Stimulated activated CD8-positive, alpha-beta memory T cell treated with anti-CD3 and anti-CD28 coated beads, Interleukin-15, amount 100 ng/mL, for 48 hours (primary cell): ENCODE results near the gene KCNMB2.
"Not testable (repeated sequence)": the region's sequence is repeated elsewhere in the genome, so short reads cannot be mapped to it uniquely, and the experiment has no call there.

Experiments used
- DNase-seq, 2 donors: peaks; one replicate each; pipeline ENCODE4 v3.0.0-alpha.2; 2020; ENCODE audit warnings: low read depth in 2 of 2

The KCNMB2 gene

GRCh38 chr3:178519701-178520100 lies 16.5 kb upstream of the KCNMB2 start:
- no peak for DNase-seq

GRCh38 chr3:178520451-178520850 lies 15.8 kb upstream of the KCNMB2 start:
- DNase-seq = no peak

GRCh38 chr3:178522200-178523052 lies 13.8 kb upstream of the KCNMB2 start:
- no peak for DNase-seq

- no peak for DNase-seq
Measured at GRCh38 chr3:178525251-178525650, 11.0 kb upstream of the KCNMB2 start.

GRCh38 chr3:178526291-178526690 lies 9.9 kb upstream of the KCNMB2 start:
- no peak for DNase-seq

GRCh38 chr3:178527981-178528380 lies 8.3 kb upstream of the KCNMB2 start:
- no peak for DNase-seq

- DNase-seq = no peak
Measured at GRCh38 chr3:178529606-178530225, 6.5 kb upstream of the KCNMB2 start.

- DNase-seq = no peak
Measured at GRCh38 chr3:178532476-178532875, 3.8 kb upstream of the KCNMB2 start.

GRCh38 chr3:178537122-178537705 lies 978 bp downstream of the KCNMB2 start:
- no peak for DNase-seq

- no peak for DNase-seq
Measured at GRCh38 chr3:178538056-178538455, 1.8 kb downstream of the KCNMB2 start.

- no peak for DNase-seq
Measured at GRCh38 chr3:178540184-178540583, 3.9 kb downstream of the KCNMB2 start.

- no peak for DNase-seq
Measured at GRCh38 chr3:178545337-178545736, 9.1 kb downstream of the KCNMB2 start.

- no peak for DNase-seq
Measured at GRCh38 chr3:178546079-178546478, 9.8 kb downstream of the KCNMB2 start.

GRCh38 chr3:178549426-178549825 lies 13.2 kb downstream of the KCNMB2 start:
- not testable (repeated sequence) for DNase-seq

- DNase-seq = no peak
Measured at GRCh38 chr3:178551916-178552321, 15.7 kb downstream of the KCNMB2 start.

GRCh38 chr3:178558637-178559036 lies 22.4 kb downstream of the KCNMB2 start:
- no peak for DNase-seq

- no peak for DNase-seq
Measured at GRCh38 chr3:178560759-178561158, 24.5 kb downstream of the KCNMB2 start.

- no peak for DNase-seq
Measured at GRCh38 chr3:178561239-178561638, 25.0 kb downstream of the KCNMB2 start.

GRCh38 chr3:178562143-178562946 lies 26.1 kb downstream of the KCNMB2 start:
- no peak for DNase-seq

GRCh38 chr3:178562947-178563232 lies 26.7 kb downstream of the KCNMB2 start:
- no peak for DNase-seq

GRCh38 chr3:178567611-178568010 lies 31.4 kb downstream of the KCNMB2 start:
- no peak for DNase-seq

- no peak for DNase-seq
Measured at GRCh38 chr3:178568155-178568731, 32.0 kb downstream of the KCNMB2 start.
